GM12878 (cell line): ENCODE results near the gene ZNF470. TPM values are rescaled to one million over a fixed set of nuclear protein-coding genes. Genes with fewer than 3 reads are reported as not detected.

ENCODE experiments used
- ATAC-seq: fragments of 200-7000 bp; cut with Tn5 transposase; 3 replicates; pipeline ENCODE4 v1.9.1; 2020; ENCODE audit warnings: mild to moderate bottlenecking, moderate library complexity
- BruUV-seq: library from RNA; stranded (reverse); fragments of 400-500 nt; replicated peaks from 2 replicates; lab custom pipeline; 2021; lab: Mats Ljungman, UMichigan
- CTCF ChIA-PET: fragments of 300-600 bp; sonication (Branson Sonifier 250); formaldehyde crosslinking; extraction: SDS; loops from one replicate; lab custom pipeline; 2021; ENCODE audit warnings: inconsistent platforms; lab: Yijun Ruan, JAX
- POLR2A ChIA-PET: fragments of 350-600 bp; formaldehyde crosslinking; extraction: SDS; loops from one replicate; lab custom pipeline; 2021; ENCODE audit warnings: inconsistent platforms; lab: Charles Lee
- RAD21 ChIA-PET: fragments of 300-600 bp; sonication (Branson Sonifier 250); formaldehyde crosslinking; loops from one replicate; lab custom pipeline; 2023; ENCODE audit warnings: antibody characterized with exemption; ENCODE audit not compliant: unreplicated experiment; lab: Charles Lee
- SMC1A ChIA-PET: fragments of 300-600 bp; sonication (Branson Sonifier 250); formaldehyde crosslinking; loops from one replicate; lab custom pipeline; 2023; ENCODE audit not compliant: unreplicated experiment, uncharacterized antibody; lab: Charles Lee
- DNase-seq: peaks from one replicate; pipeline ENCODE4 v3.0.0-alpha.2; 2011; ENCODE audit warnings: low read depth, low spot score
- FAIRE-seq: peaks from 3 replicates; lab custom pipeline; 2011; peaks lifted over from hg19 to GRCh38; lab: Jason Lieb, UNC
- H2AFZ ChIP-seq: 2 replicates; pipeline ENCODE4 v1.6.0; 2011; ENCODE audit warnings: low read depth, low read length, control low read depth; ENCODE audit not compliant: control insufficient read depth
- H3K27ac ChIP-seq: 2 replicates; pipeline ENCODE4 v1.5.1; 2011; ENCODE audit warnings: control low read depth; ENCODE audit not compliant: control insufficient read depth, insufficient read depth
- H3K27me3 ChIP-seq, 2 experiments: replicated peaks in 1 of 2; 2 replicates each; pipeline versions ENCODE4 v1.6.0 to v1.6.1; 2011; ENCODE audit warnings: low read length in 1 of 2; ENCODE audit not compliant: control insufficient read depth in 2 of 2, insufficient read depth in 2 of 2
- H3K36me3 ChIP-seq, 2 experiments: 2 replicates each; pipeline ENCODE4 v1.5.1; 2011; ENCODE audit warnings: low read length in 1 of 2; ENCODE audit not compliant: control insufficient read depth in 2 of 2, insufficient read depth in 2 of 2
- H3K4me1 ChIP-seq: 2 replicates; pipeline ENCODE4 v1.6.1; 2011; ENCODE audit warnings: mild to moderate bottlenecking, low read length, moderate library complexity, mixed read lengths; ENCODE audit not compliant: control insufficient read depth, insufficient read depth
- H3K4me2 ChIP-seq: 2 replicates; pipeline ENCODE4 v1.6.0; 2011; ENCODE audit warnings: control low read depth; ENCODE audit not compliant: control insufficient read depth, insufficient read depth
- H3K4me3 ChIP-seq: fragments of 200-600 bp; sonication (generic); 2 replicates; pipeline ENCODE4 v1.5.1; 2016
- H3K79me2 ChIP-seq: 2 replicates; pipeline ENCODE4 v1.6.0; 2011; ENCODE audit warnings: low read length; ENCODE audit not compliant: control insufficient read depth, insufficient read depth
- H3K9ac ChIP-seq: 2 replicates; pipeline ENCODE4 v1.8.0; 2011; ENCODE audit warnings: low read length, control low read depth, mixed read lengths; ENCODE audit not compliant: control insufficient read depth, insufficient read depth
- H3K9me3 ChIP-seq: replicated peaks from 3 replicates; pipeline ENCODE4 v1.5.1; 2011; ENCODE audit warnings: mild to moderate bottlenecking, low read length; ENCODE audit not compliant: control insufficient read depth, insufficient read depth
- H4K20me1 ChIP-seq: 2 replicates; pipeline ENCODE4 v1.6.0; 2011; ENCODE audit not compliant: control insufficient read depth, insufficient read depth
- CHD1 ChIP-seq: IDR thresholded peaks from 2 replicates; pipeline ENCODE4 v1.6.1; 2012; ENCODE audit warnings: low read depth, low read length, improper control_type of control experiment
- FOXK2 ChIP-seq: fragments of 450-650 bp; IDR thresholded peaks from 2 replicates; pipeline ENCODE4 v1.6.1; 2017; ENCODE audit warnings: mild to moderate bottlenecking, moderate library complexity
- JUND ChIP-seq: IDR thresholded peaks from 2 replicates; pipeline ENCODE4 v1.6.1; 2012; ENCODE audit warnings: low read depth, mild to moderate bottlenecking, low read length, improper control_type of control experiment, moderate library complexity
- NFIC ChIP-seq: IDR thresholded peaks from 2 replicates; pipeline ENCODE4 v1.6.1; 2012; ENCODE audit warnings: low read depth, mild to moderate bottlenecking, inconsistent platforms, low read length, moderate library complexity
- NFXL1 ChIP-seq: fragments of 450-650 bp; IDR thresholded peaks from 2 replicates; pipeline ENCODE4 v1.6.1; 2017; ENCODE audit warnings: antibody characterized with exemption, mild to moderate bottlenecking, borderline replicate concordance
- RAD21 ChIP-seq: IDR thresholded peaks from 2 replicates; pipeline ENCODE4 v1.6.1; 2011; ENCODE audit warnings: mild to moderate bottlenecking, low read depth, low read length, moderate library complexity; ENCODE audit not compliant: insufficient read depth
- RCOR1 ChIP-seq: conservative IDR thresholded peaks from 2 replicates; pipeline ENCODE4 v1.6.1; 2012; ENCODE audit warnings: low read depth, low read length, improper control_type of control experiment
- SIN3A ChIP-seq: IDR thresholded peaks from 2 replicates; pipeline ENCODE4 v1.6.1; 2012; ENCODE audit warnings: low read depth, low read length, improper control_type of control experiment
- SP1 ChIP-seq: IDR thresholded peaks from one replicate; pipeline ENCODE4 v1.6.1; 2011; ENCODE audit warnings: low read depth, low read length
- TCF12 ChIP-seq: IDR thresholded peaks from 2 replicates; pipeline ENCODE4 v1.6.1; 2011; ENCODE audit warnings: low read depth, mild to moderate bottlenecking, low read length
- WRNIP1 ChIP-seq: IDR thresholded peaks from 2 replicates; pipeline ENCODE4 v1.6.1; 2011; ENCODE audit warnings: low read depth, low read length, improper control_type of control experiment, borderline replicate concordance
- YY1 ChIP-seq: IDR thresholded peaks from 2 replicates; pipeline ENCODE4 v1.6.1; 2011; ENCODE audit warnings: low read depth, mild to moderate bottlenecking, low read length
- ZNF217 ChIP-seq: fragments of 450-650 bp; IDR thresholded peaks from 2 replicates; pipeline ENCODE4 v1.6.1; 2017; ENCODE audit warnings: antibody characterized with exemption, mild to moderate bottlenecking
- ZSCAN29 ChIP-seq: fragments of 450-650 bp; IDR thresholded peaks from 2 replicates; pipeline ENCODE4 v1.6.1; 2017; ENCODE audit warnings: mild to moderate bottlenecking, moderate library complexity
- ZZZ3 ChIP-seq: IDR thresholded peaks from 2 replicates; pipeline ENCODE4 v1.6.1; 2011; ENCODE audit warnings: low read depth; ENCODE audit not compliant: control insufficient read depth, insufficient read length
- WGBS: methylation state at CpG from one replicate; pipeline ENCODE4 v1.1.6; 2016; ENCODE audit warnings: low lambda C conversion rate; ENCODE audit not compliant: insufficient replicate concordance, insufficient coverage; ENCODE audit errors: missing lambda C conversion rate; 5-methylcytosine and 5-hydroxymethylcytosine counted together
- in situ Hi-C: fragments of 300-500 bp; cut with MboI; formaldehyde crosslinking; loops from 9 replicates; pipeline ENCODE4 v1.14.3; 2018; ENCODE audit warnings: mixed read lengths
- intact Hi-C: fragments of 100-400 bp; cut with micrococcal nuclease; formaldehyde crosslinking; loops from one replicate; pipeline ENCODE4 v1.14.2; 2022; ENCODE audit not compliant: unreplicated experiment
- polyA plus RNA-seq, 11 experiments: library from polyadenylated mRNA; depleted of rRNA in 4 of 11; unstranded in 6 of 11; stranded (reverse) in 5 of 11; fragments of >200 nt; fragmentation: Nextera tagmentation in 4 of 11; fragmentation: Illumina TruSeq in 1 of 11; extraction: Ambion mirVana in 4 of 11; extraction: Trizol in 1 of 11; gene quantifications; 1 replicate in 1 of 11; 2 replicates in 10 of 11; pipeline versions ENCODE4 v1.2.1 to v1.2.3, GENCODE V29; 2011 to 2016; ENCODE audit warnings: inconsistent platforms in 2 of 11, missing spikeins in 2 of 11, low read depth in 1 of 11
- total RNA-seq, 4 experiments: library from RNA; depleted of rRNA in 3 of 4; stranded (reverse); fragments of >200 nt in 3 of 4; fragmentation: Illumina TruSeq in 1 of 4; extraction: Trizol in 1 of 4; gene quantifications; 2 replicates each; pipeline versions ENCODE4 v1.2.1 to v1.2.3, GENCODE V29; 2013 to 2021
- TF ChIP-seq, protein P1 (sequence below): IDR thresholded peaks from 2 replicates; pipeline ENCODE4 v1.6.1; 2012; ENCODE audit warnings: low read length, inconsistent platforms

ZNF470 gene
- total and polyA plus RNA-seq, 10 of the 15 experiments (the other 5 are each of a cell fraction or from before 2014, with no cell fraction given) = 0.16 to 1.4 (median 0.56) TPM

DNA sequence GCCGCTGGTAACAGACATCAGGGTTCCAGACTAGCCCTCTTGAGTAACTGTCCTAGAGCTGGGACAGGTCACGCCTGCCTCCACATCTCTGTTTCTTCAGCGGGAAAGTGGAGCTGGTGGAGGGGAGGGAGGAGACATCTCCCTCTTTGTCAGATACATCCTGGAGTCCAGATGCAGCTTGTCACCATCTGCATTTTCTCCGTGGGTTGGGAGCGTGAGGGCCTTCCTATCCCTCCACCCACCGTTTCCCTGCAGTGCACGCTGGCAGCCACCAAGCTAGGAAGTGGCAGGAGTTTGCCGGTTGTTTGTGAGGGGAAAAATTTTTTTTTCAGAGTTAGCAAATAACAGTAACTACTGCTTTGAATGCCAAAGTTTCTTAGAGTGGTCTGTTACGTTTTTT lies 55.7 kb downstream of the ZNF470 start:
- Histone ChIP-seq H3K9me3 (peaks cover 7% of the 10 kb centered on the region; the same call in 1 of the 3 replicates), H2AFZ (no peak overlapping the region), H3K9ac (no peak overlapping the region), H3K36me3 (no peaks in the 10 kb centered on the region; a peak in 1 of 4 replicates), H3K4me3 (no peak overlapping the region), H3K27ac (no peak overlapping the region), H3K27me3 (no peaks in the 10 kb centered on the region), H3K4me2 (no peak overlapping the region), H4K20me1 (no peaks in the 10 kb centered on the region), H3K79me2 (no peaks in the 10 kb centered on the region), H3K4me1 (no peaks in the 10 kb centered on the region)
- DNase-seq = no peak
- ATAC-seq = no peak
- intact Hi-C loops = no loop called here
- 92% methylated on average over 9 of the region's 9 CpGs for WGBS
- ChIA-PET RAD21 (no interaction called here), SMC1A (no interaction called here), POLR2A (no interaction called here), CTCF (interaction anchor here (0.7 kb wide), 1 partner anchor 359 kb away, joined by 3 read pairs; no protein-coding TSS in a partner anchor)
- FAIRE-seq = no peak
- TF ChIP-seq RAD21 = no peak
- no peak for TF ChIP-seq ZZZ3
- no peak for TF ChIP-seq JUND
- TF ChIP-seq TCF12 = no peak
- no peak for TF ChIP-seq NFXL1
- no peak for TF ChIP-seq ZSCAN29
- TF ChIP-seq WRNIP1 = no peak
- TF ChIP-seq RCOR1 = no peak
- TF ChIP-seq, protein P1, sequence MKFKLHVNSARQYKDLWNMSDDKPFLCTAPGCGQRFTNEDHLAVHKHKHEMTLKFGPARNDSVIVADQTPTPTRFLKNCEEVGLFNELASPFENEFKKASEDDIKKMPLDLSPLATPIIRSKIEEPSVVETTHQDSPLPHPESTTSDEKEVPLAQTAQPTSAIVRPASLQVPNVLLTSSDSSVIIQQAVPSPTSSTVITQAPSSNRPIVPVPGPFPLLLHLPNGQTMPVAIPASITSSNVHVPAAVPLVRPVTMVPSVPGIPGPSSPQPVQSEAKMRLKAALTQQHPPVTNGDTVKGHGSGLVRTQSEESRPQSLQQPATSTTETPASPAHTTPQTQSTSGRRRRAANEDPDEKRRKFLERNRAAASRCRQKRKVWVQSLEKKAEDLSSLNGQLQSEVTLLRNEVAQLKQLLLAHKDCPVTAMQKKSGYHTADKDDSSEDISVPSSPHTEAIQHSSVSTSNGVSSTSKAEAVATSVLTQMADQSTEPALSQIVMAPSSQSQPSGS = no peak
- no peak for TF ChIP-seq CHD1
- TF ChIP-seq SIN3A = no peak
- TF ChIP-seq ZNF217 = no peak
- TF ChIP-seq NFIC = no peak
- TF ChIP-seq YY1 = no peak
- TF ChIP-seq SP1 = no peak
- TF ChIP-seq FOXK2 = no peak
- no TSS peak for BruUV-seq
- in situ Hi-C loops = no loop called here
